Neural cell (in vitro differentiated cells): Measurements from ENCODE around the gene CENPT. TPM values are rescaled to one million over a fixed set of nuclear protein-coding genes. Genes with fewer than 3 reads are reported as not detected.
"Not testable (repeated sequence)": the region's sequence is repeated elsewhere in the genome, so short reads cannot be mapped to it uniquely, and the experiment has no call there.

Experiments used
- H2AFZ ChIP-seq: fragments of 200-600, 300-800 bp; sonication (generic), shearing (Covaris generic); 2 replicates; pipeline ENCODE4 v1.6.0; 2014; ENCODE audit warnings: low read depth, mild to moderate bottlenecking, antibody characterized with exemption, low read length, moderate library complexity
- H3F3A ChIP-seq: fragments of 200-600 bp; shearing (Covaris generic); 2 replicates; pipeline ENCODE4 v1.6.1; 2016; ENCODE audit warnings: mild to moderate bottlenecking, moderate library complexity, mixed read lengths, antibody characterized with exemption, low read length; ENCODE audit not compliant: insufficient read depth, poor library complexity, severe bottlenecking
- H3K27ac ChIP-seq: fragments of 200-600, 300-800 bp; sonication (generic), shearing (Covaris generic); 2 replicates; pipeline ENCODE4 v1.5.1; 2014; ENCODE audit warnings: mild to moderate bottlenecking, low read length, moderate library complexity
- H3K27me3 ChIP-seq: fragments of 300-800, 200-600 bp; sonication (generic), shearing (Covaris generic); 2 replicates; pipeline ENCODE4 v1.6.0; 2014; ENCODE audit warnings: mild to moderate bottlenecking, low read depth, low read length, moderate library complexity; ENCODE audit not compliant: insufficient read depth
- H3K36me3 ChIP-seq: fragments of 300-800, 200-600 bp; sonication (generic), shearing (Covaris generic); 2 replicates; pipeline ENCODE4 v1.5.1; 2014; ENCODE audit warnings: mild to moderate bottlenecking, antibody characterized with exemption, low read length, moderate library complexity; ENCODE audit not compliant: insufficient read depth
- H3K4me2 ChIP-seq: fragments of 300-800, 200-600 bp; sonication (generic), shearing (Covaris generic); 2 replicates; pipeline ENCODE4 v1.6.0; 2014; ENCODE audit warnings: mild to moderate bottlenecking, low read length
- H3K4me3 ChIP-seq: fragments of 300-800, 200-600 bp; sonication (generic), shearing (Covaris generic); 2 replicates; pipeline ENCODE4 v1.5.1; 2014; ENCODE audit warnings: mild to moderate bottlenecking, low read length, moderate library complexity
- H3K79me2 ChIP-seq: fragments of 200-600 bp; shearing (Covaris generic); replicated peaks from 2 replicates; pipeline ENCODE4 v1.6.0; 2014; ENCODE audit warnings: mild to moderate bottlenecking, low read length, moderate library complexity; ENCODE audit not compliant: insufficient read depth
- H3K9ac ChIP-seq: fragments of 300-800, 200-600 bp; sonication (generic), shearing (Covaris generic); 2 replicates; pipeline ENCODE4 v1.6.1; 2016; ENCODE audit warnings: mild to moderate bottlenecking, low read length, mixed read lengths
- H3K9me2 ChIP-seq: fragments of 200-600 bp; shearing (Covaris generic); 2 replicates; pipeline ENCODE4 v1.6.1; 2016; ENCODE audit warnings: mild to moderate bottlenecking, low read length, mixed read lengths; ENCODE audit not compliant: insufficient read depth
- H3K9me3 ChIP-seq: fragments of 200-600, 300-800 bp; sonication (generic), shearing (Covaris generic); 2 replicates; pipeline ENCODE4 v1.6.1; 2016; ENCODE audit warnings: mild to moderate bottlenecking, mixed run types, low read length, moderate library complexity, mixed read lengths
- H4K20me1 ChIP-seq: fragments of 200-600 bp; shearing (Covaris generic); 2 replicates; pipeline ENCODE4 v1.6.1; 2016; ENCODE audit warnings: mild to moderate bottlenecking, mixed run types; ENCODE audit not compliant: insufficient read depth
- EP300 ChIP-seq: fragments of 450-650 bp; conservative IDR thresholded peaks from 2 replicates; pipeline ENCODE4 v1.6.1; 2014; ENCODE audit warnings: antibody characterized with exemption, mild to moderate bottlenecking, moderate library complexity; ENCODE audit not compliant: poor library complexity, severe bottlenecking
- EZH2 ChIP-seq: fragments of 200-600, 300-800 bp; shearing (Covaris generic), sonication (generic); IDR thresholded peaks from 2 replicates; pipeline ENCODE4 v1.6.1; 2014; ENCODE audit warnings: antibody characterized with exemption, low read length, borderline replicate concordance, mild to moderate bottlenecking; ENCODE audit not compliant: insufficient read depth, poor library complexity, severe bottlenecking
- MXI1 ChIP-seq: fragments of 450-650 bp; conservative IDR thresholded peaks from 2 replicates; pipeline ENCODE4 v1.6.1; 2014; ENCODE audit warnings: antibody characterized with exemption, mild to moderate bottlenecking; ENCODE audit not compliant: poor library complexity, severe bottlenecking
- POLR2AphosphoS5 ChIP-seq: IDR thresholded peaks from 2 replicates; pipeline ENCODE4 v1.6.1; 2012
- RAD21 ChIP-seq: fragments of 450-650 bp; conservative IDR thresholded peaks from 2 replicates; pipeline ENCODE4 v1.6.1; 2014; ENCODE audit warnings: antibody characterized with exemption, mild to moderate bottlenecking, moderate library complexity
- SMC3 ChIP-seq: fragments of 450-650 bp; conservative IDR thresholded peaks from 2 replicates; pipeline ENCODE4 v1.6.1; 2014; ENCODE audit warnings: antibody characterized with exemption, mild to moderate bottlenecking, moderate library complexity; ENCODE audit not compliant: poor library complexity
- TAF1 ChIP-seq: IDR thresholded peaks from 2 replicates; pipeline ENCODE4 v1.6.1; 2012; ENCODE audit warnings: low read depth
- polyA plus RNA-seq: library from polyadenylated mRNA; depleted of rRNA; stranded (reverse); fragments of >200 nt; gene quantifications from 2 replicates; pipeline ENCODE4 v1.2.3, GENCODE V29; 2014
- TF ChIP-seq, protein P1 (sequence below): fragments of 450-650 bp; IDR thresholded peaks from 2 replicates; pipeline ENCODE4 v1.5.1; 2014; ENCODE audit warnings: antibody characterized with exemption, mild to moderate bottlenecking, moderate library complexity; ENCODE audit not compliant: poor library complexity, severe bottlenecking
- TF ChIP-seq, protein P2 (sequence below): IDR thresholded peaks from 2 replicates; pipeline ENCODE4 v1.6.1; 2012; ENCODE audit warnings: borderline replicate concordance

CENPT gene
- polyA plus RNA-seq, 1 donor from 2014 or later, result 104 TPM

DNA sequence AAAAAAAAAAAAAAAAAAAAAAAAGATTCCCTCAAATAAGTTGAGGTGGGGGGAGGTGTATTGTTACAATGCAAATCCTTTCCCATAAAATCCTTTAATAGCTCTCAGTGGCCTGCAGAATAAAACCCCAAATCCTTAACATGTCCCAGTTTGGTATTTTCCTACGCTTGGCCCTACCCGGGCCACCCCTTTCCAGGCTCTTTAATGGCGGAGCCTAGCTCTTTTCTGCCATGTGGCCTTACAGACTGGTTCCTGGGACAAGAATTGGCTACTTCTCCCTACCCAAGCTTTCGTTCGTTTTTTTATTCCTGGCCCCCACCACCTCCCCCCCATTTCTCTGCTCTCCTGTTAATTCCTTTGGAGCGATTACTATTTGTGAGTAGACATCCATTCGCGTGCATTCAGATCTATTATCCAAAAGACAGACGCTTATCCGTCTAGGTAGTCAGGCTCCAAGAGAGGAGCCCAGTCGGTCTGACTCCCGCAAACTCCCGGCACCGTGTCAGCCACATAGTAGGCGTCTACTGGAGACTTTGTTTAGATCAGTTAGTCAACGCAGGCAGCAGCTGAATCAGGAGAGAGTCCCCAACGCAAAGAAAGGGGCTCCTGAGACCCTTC lies 6.2 kb downstream of the CENPT start:
- no peaks in the 10 kb centered on the region for H3F3A ChIP-seq
- no peaks in the 10 kb centered on the region for H3K9me2 ChIP-seq
- no peaks in the 10 kb centered on the region for H4K20me1 ChIP-seq
- peaks cover 26% of the 10 kb centered on the region for H3K79me2 ChIP-seq
- no peak overlapping the region for H3K4me2 ChIP-seq
- peak overlapping the region; percentile 73 for H2AFZ ChIP-seq
- H3K36me3 ChIP-seq, result no peaks in the 10 kb centered on the region
- no peaks in the 10 kb centered on the region for H3K27me3 ChIP-seq
- H3K4me3 ChIP-seq, result peak overlapping the region; percentile 97
- TF ChIP-seq, protein P1, sequence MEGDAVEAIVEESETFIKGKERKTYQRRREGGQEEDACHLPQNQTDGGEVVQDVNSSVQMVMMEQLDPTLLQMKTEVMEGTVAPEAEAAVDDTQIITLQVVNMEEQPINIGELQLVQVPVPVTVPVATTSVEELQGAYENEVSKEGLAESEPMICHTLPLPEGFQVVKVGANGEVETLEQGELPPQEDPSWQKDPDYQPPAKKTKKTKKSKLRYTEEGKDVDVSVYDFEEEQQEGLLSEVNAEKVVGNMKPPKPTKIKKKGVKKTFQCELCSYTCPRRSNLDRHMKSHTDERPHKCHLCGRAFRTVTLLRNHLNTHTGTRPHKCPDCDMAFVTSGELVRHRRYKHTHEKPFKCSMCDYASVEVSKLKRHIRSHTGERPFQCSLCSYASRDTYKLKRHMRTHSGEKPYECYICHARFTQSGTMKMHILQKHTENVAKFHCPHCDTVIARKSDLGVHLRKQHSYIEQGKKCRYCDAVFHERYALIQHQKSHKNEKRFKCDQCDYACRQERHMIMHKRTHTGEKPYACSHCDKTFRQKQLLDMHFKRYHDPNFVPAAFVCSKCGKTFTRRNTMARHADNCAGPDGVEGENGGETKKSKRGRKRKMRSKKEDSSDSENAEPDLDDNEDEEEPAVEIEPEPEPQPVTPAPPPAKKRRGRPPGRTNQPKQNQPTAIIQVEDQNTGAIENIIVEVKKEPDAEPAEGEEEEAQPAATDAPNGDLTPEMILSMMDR, result no peak
- TF ChIP-seq RAD21 (no peak), MXI1 (no peak), EZH2 (no peak), SMC3 (no peak), EP300 (no peak)
- TF ChIP-seq, protein P2, sequence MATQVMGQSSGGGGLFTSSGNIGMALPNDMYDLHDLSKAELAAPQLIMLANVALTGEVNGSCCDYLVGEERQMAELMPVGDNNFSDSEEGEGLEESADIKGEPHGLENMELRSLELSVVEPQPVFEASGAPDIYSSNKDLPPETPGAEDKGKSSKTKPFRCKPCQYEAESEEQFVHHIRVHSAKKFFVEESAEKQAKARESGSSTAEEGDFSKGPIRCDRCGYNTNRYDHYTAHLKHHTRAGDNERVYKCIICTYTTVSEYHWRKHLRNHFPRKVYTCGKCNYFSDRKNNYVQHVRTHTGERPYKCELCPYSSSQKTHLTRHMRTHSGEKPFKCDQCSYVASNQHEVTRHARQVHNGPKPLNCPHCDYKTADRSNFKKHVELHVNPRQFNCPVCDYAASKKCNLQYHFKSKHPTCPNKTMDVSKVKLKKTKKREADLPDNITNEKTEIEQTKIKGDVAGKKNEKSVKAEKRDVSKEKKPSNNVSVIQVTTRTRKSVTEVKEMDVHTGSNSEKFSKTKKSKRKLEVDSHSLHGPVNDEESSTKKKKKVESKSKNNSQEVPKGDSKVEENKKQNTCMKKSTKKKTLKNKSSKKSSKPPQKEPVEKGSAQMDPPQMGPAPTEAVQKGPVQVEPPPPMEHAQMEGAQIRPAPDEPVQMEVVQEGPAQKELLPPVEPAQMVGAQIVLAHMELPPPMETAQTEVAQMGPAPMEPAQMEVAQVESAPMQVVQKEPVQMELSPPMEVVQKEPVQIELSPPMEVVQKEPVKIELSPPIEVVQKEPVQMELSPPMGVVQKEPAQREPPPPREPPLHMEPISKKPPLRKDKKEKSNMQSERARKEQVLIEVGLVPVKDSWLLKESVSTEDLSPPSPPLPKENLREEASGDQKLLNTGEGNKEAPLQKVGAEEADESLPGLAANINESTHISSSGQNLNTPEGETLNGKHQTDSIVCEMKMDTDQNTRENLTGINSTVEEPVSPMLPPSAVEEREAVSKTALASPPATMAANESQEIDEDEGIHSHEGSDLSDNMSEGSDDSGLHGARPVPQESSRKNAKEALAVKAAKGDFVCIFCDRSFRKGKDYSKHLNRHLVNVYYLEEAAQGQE, result no peak
- H3K27ac ChIP-seq, result peak overlapping the region; percentile 97
- H3K9me3 ChIP-seq, result no peaks in the 10 kb centered on the region
- peak overlapping the region; percentile 96 for H3K9ac ChIP-seq

DNA sequence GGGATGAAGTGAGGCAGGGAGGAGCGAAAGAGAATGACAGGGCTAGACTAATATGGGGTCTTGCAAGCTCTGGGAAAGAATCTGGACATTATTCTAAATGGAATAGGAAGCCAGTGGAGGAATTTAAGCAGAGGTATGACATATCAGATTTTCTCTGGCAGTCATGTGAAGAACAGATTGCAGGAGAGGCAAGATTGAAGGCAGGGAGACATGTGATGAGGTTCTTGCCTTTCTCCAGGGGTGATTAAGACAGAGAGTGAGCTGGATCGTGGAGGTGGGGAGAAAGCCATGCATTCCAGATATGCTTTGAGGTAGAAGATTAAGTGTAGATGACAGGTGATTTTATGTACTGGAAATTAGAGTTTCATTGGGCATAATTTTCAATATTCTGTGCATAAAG lies 9.7 kb downstream of the CENPT start:
- no peaks in the 10 kb centered on the region for H3K9me3 ChIP-seq
- no peaks in the 10 kb centered on the region for H3K27me3 ChIP-seq
- H2AFZ ChIP-seq, result no peak overlapping the region
- H3F3A ChIP-seq, result no peaks in the 10 kb centered on the region
- H3K9me2 ChIP-seq, result no peaks in the 10 kb centered on the region
- H3K4me2 ChIP-seq, result no peak overlapping the region
- no peaks in the 10 kb centered on the region for H3K36me3 ChIP-seq
- H3K27ac ChIP-seq, result no peak overlapping the region
- no peak for TF ChIP-seq EZH2
- TF ChIP-seq, protein P2, result no peak
- no peak for TF ChIP-seq RAD21
- no peak for TF ChIP-seq POLR2AphosphoS5
- TF ChIP-seq, protein P1, result no peak
- TF ChIP-seq TAF1, result no peak
- no peak for TF ChIP-seq MXI1
- no peak for TF ChIP-seq EP300
- TF ChIP-seq SMC3, result no peak
- H4K20me1 ChIP-seq, result no peaks in the 10 kb centered on the region
- peaks cover 4% of the 10 kb centered on the region for H3K79me2 ChIP-seq
- no peak overlapping the region for H3K9ac ChIP-seq
- H3K4me3 ChIP-seq, result no peak overlapping the region

DNA sequence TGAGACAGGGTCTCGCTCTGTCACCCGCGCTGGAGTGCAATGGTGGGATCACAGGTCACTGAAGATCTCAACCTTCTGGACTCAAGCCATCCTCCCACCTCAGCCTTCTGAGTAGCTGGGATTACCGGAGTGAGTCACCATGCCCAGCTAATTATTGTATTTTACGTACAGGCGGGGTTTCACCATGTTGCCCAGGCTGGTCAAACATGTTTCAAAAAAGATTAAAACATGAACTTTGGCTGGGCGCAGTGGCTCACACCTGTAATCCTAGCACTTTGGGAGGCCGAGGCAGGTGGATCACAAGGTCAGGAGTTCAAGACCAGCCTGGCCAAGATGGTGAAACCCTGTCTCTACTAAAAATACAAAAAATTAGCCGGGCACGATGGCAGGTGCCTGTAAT lies 10.3 kb downstream of the CENPT start:
- H3K27ac ChIP-seq, H4K20me1 ChIP-seq, H2AFZ ChIP-seq, H3K4me2 ChIP-seq, H3K36me3 ChIP-seq, H3K9ac ChIP-seq, H3F3A ChIP-seq, H3K9me3 ChIP-seq, H3K4me3 ChIP-seq, H3K9me2 ChIP-seq, H3K27me3 ChIP-seq, H3K79me2 ChIP-seq: not testable (repeated sequence)
